ENCODE data around the gene CHCHD10. TPM values are rescaled to one million over a fixed set of nuclear protein-coding genes. Genes with fewer than 3 reads are reported as not detected.

CHCHD10 gene
- total and polyA plus RNA-seq, 2 of the 4 experiments (the other 2 are of a cell fraction), result 2.2 to 11.2 TPM

DNA sequence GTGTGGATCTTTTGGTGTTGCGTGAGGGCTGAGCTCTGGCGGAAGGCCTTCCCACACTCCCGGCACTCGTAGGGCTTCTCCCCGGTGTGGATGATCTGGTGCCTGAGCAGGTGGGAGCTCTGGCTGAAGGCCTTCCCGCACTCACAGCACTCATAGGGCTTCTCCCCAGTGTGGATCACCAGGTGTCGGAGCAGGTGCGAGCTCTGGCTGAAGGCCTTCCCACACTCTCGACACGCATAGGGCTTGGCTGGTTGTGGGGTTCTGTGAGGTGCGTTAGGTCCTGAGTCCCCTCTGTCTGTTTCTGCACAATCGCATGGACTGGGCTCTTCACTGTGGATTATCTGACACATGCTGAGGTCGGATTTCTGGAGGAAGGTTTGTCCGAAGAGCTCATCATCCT lies 23.3 kb downstream of the CHCHD10 start:
- Histone ChIP-seq H3K27ac (ENCODE audit: insufficient read depth, low read length) (no peak overlapping the region), H3K4me2 (ENCODE audit: low read depth, low read length) (no peak overlapping the region), H4K91ac (ENCODE audit: insufficient read depth, low read depth, low read length) (no peak overlapping the region), H3K9ac (ENCODE audit: low read depth, low read length) (no peak overlapping the region), H3K4me1 (ENCODE audit: control insufficient read depth, insufficient read depth, low read length) (no peaks in the 10 kb centered on the region), H3K4me3 (ENCODE audit: insufficient read depth, low read depth, low read length) (no peak overlapping the region), H2BK120ac (ENCODE audit: low read depth, low read length) (no peak overlapping the region), H3K18ac (ENCODE audit: low read depth, low read length) (no peak overlapping the region), H4K20me1 (ENCODE audit: insufficient read depth, low read length) (no peaks in the 10 kb centered on the region), H4K8ac (ENCODE audit: low read depth in 2 of 2, low read length in 2 of 2) (no peak overlapping the region), H2AK5ac (ENCODE audit: low read depth, low read length) (no peak overlapping the region), H3K36me3 (ENCODE audit: control insufficient read depth, insufficient read depth, low read length) (peaks cover 31% of the 10 kb centered on the region), H3K9me1 (ENCODE audit: insufficient read depth, low read length) (peaks cover 5% of the 10 kb centered on the region), H4K5ac (ENCODE audit: low read depth, low read length) (no peak overlapping the region), H3K9me3 (ENCODE audit: control insufficient read depth, insufficient read depth, low read length) (peaks cover 4% of the 10 kb centered on the region; the same call in 1 of the 2 replicates), H2BK20ac (ENCODE audit: low read depth, low read length) (no peak overlapping the region), H3K4ac (ENCODE audit: low read depth, low read length) (no peak overlapping the region), H2AFZ (replicated peaks; ENCODE audit: low read length, poor library complexity) (no peak overlapping the region), H3K56ac (ENCODE audit: extremely low read depth, insufficient read depth, low read length) (no peak overlapping the region), H3K14ac (replicated peaks; ENCODE audit: low read depth, low read length) (no peak overlapping the region), H2BK15ac (ENCODE audit: low read depth, low read length) (no peak overlapping the region), H3K23ac (ENCODE audit: low read depth, low read length) (no peak overlapping the region), H3K27me3 (ENCODE audit: control insufficient read depth, insufficient read depth, low read length) (no peaks in the 10 kb centered on the region), H2BK5ac (ENCODE audit: low read depth, low read length, poor library complexity, severe bottlenecking) (no peak overlapping the region), H2AK9ac (replicated peaks; ENCODE audit: low read depth, low read length, poor library complexity) (no peak overlapping the region), H3K79me1 (ENCODE audit: low read depth in 1 of 2, low read length in 2 of 2) (peaks cover 4 to 19% of the 10 kb centered on the region in 2 experiments; a peak in 3 of 4 replicates)
- no peak for DNase-seq
- in situ Hi-C loops (cut with MboI; ENCODE audit: low sequenced_read_pairs) (no loop called here), intact Hi-C loops (cut with micrococcal nuclease) (no loop called here), dilution Hi-C loops (cut with HindIII; ENCODE audit: low sequenced_read_pairs, unreplicated experiment) (no loop called here)
- ChIA-PET CTCF (interaction anchor here (1.2 kb wide), 1 partner anchor 15 kb away, joined by 4 read pairs; no protein-coding TSS in a partner anchor), POLR2A (ENCODE audit: unreplicated experiment) (no interaction called here)
- TF ChIP-seq SMC3 (IDR thresholded peaks at IDR 0.05; ENCODE audit: low read depth, low read length) (no peak), FOS (IDR thresholded peaks at IDR 0.05; ENCODE audit: low read depth, low read length) (no peak), POLR2A (IDR thresholded peaks at IDR 0.05; ENCODE audit: low read depth, low read length) (no peak), RCOR1 (IDR thresholded peaks at IDR 0.05; ENCODE audit: insufficient replicate concordance, low read length) (no peak), MXI1 (IDR thresholded peaks at IDR 0.05; ENCODE audit: borderline replicate concordance, low read depth, low read length) (no peak), NFE2L2 (IDR thresholded peaks at IDR 0.05; ENCODE audit: low read depth, low read length) (no peak), RAD21 (IDR thresholded peaks at IDR 0.05; ENCODE audit: low read length) (no peak), MAFK (IDR thresholded peaks at IDR 0.05; ENCODE audit: low read depth, low read length) (no peak), MAZ (IDR thresholded peaks at IDR 0.05; ENCODE audit: borderline replicate concordance, low read depth, low read length) (no peak), CEBPB (IDR thresholded peaks at IDR 0.05; ENCODE audit: low read depth, low read length) (no peak), BHLHE40 (IDR thresholded peaks at IDR 0.05; ENCODE audit: low read depth, low read length) (no peak), RFX5 (IDR thresholded peaks at IDR 0.05; ENCODE audit: low read depth, low read length) (no peak), CHD1 (IDR thresholded peaks at IDR 0.05; ENCODE audit: low read depth, low read length) (no peak)
- TF ChIP-seq, protein P1, sequence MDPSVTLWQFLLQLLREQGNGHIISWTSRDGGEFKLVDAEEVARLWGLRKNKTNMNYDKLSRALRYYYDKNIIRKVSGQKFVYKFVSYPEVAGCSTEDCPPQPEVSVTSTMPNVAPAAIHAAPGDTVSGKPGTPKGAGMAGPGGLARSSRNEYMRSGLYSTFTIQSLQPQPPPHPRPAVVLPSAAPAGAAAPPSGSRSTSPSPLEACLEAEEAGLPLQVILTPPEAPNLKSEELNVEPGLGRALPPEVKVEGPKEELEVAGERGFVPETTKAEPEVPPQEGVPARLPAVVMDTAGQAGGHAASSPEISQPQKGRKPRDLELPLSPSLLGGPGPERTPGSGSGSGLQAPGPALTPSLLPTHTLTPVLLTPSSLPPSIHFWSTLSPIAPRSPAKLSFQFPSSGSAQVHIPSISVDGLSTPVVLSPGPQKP (IDR thresholded peaks at IDR 0.05; ENCODE audit: borderline replicate concordance, low read depth, low read length), result no peak
- TF ChIP-seq, protein P2, sequence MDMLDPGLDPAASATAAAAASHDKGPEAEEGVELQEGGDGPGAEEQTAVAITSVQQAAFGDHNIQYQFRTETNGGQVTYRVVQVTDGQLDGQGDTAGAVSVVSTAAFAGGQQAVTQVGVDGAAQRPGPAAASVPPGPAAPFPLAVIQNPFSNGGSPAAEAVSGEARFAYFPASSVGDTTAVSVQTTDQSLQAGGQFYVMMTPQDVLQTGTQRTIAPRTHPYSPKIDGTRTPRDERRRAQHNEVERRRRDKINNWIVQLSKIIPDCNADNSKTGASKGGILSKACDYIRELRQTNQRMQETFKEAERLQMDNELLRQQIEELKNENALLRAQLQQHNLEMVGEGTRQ (IDR thresholded peaks at IDR 0.05; ENCODE audit: low read depth, low read length), result no peak
- TF ChIP-seq, protein P3, sequence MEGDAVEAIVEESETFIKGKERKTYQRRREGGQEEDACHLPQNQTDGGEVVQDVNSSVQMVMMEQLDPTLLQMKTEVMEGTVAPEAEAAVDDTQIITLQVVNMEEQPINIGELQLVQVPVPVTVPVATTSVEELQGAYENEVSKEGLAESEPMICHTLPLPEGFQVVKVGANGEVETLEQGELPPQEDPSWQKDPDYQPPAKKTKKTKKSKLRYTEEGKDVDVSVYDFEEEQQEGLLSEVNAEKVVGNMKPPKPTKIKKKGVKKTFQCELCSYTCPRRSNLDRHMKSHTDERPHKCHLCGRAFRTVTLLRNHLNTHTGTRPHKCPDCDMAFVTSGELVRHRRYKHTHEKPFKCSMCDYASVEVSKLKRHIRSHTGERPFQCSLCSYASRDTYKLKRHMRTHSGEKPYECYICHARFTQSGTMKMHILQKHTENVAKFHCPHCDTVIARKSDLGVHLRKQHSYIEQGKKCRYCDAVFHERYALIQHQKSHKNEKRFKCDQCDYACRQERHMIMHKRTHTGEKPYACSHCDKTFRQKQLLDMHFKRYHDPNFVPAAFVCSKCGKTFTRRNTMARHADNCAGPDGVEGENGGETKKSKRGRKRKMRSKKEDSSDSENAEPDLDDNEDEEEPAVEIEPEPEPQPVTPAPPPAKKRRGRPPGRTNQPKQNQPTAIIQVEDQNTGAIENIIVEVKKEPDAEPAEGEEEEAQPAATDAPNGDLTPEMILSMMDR (conservative IDR thresholded peaks at IDR 0.05; ENCODE audit: low read depth, low read length), result no peak
- no peak for ATAC-seq (ENCODE audit: low read depth)
- no TSS peak for BruUV-seq (replicated peaks)
- WGBS, 2 experiments (ENCODE audit: extremely low coverage in 2 of 2, insufficient read length in 1 of 2), result 100% methylated on average over 4 of the region's 14 CpGs; no CpG with 5 or more reads in 1 of the 2 experiments

Data from IMR-90 (cell line).